ENCODE results near the gene HMGXB4.

DNA sequence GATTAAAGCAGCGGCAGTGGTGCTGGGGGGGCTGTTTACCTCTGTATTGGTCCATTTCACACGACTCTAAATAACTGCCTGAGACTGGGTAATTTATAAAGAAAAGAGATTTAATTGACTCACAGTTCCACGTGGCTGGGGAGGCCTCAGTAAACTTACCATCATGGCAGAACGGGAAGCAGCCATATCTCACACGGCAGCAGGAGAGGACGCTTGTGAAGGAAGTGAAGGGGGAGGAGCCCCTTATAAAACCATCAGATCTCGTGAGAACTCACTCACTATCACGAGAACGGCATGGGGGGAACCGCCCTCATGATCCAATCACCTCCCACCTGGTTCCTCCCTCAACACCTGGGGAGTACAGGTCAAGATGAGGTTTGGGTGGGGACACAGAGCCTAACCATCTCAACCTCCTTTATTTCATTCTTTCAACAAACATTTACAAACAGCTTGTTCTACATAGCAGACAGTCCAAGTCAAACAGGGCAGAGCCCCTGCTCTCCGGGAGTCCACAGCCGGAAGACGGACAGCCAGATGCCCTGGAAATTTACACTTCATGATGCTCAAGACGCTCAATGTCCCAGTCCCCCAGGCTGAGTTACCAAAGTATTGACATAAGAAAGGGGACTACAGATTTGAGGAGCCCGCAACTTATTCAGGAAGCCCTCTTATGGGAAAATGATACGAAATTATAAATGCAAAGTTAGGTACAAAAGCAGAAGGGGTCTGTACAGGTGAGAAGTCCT lies 26.3 kb upstream of the HMGXB4 start:
- TF ChIP-seq CTCF (IDR thresholded peaks at IDR 0.05) (no peak), POLR2A (IDR thresholded peaks at IDR 0.05; ENCODE audit: low read depth) (no peak), POLR2AphosphoS5 (IDR thresholded peaks at IDR 0.05) (no peak)

All from esophagus muscularis mucosa (tissue), 3 donors.